SJSA1 (cell line): Measurements from ENCODE around the gene ERMP1. TPM values are rescaled to one million over a fixed set of nuclear protein-coding genes. Genes with fewer than 3 reads are reported as not detected.
A peak's percentile ranks its signal among the peaks of the same experiment; 100 is the strongest.
"Not testable (repeated sequence)": the region's sequence is repeated elsewhere in the genome, so short reads cannot be mapped to it uniquely, and the experiment has no call there.

ENCODE experiments used
- DNase-seq, 2 experiments: peaks; one replicate each; pipeline ENCODE4 v3.0.0-alpha.2; 2015 to 2020; ENCODE audit warnings: low spot score in 2 of 2, low read depth in 1 of 2
- H3K27ac ChIP-seq: fragments of 250-450 bp; sonication (Bioruptor Pico); 2 replicates; pipeline ENCODE4 v1.5.1; 2020; ENCODE audit warnings: mild to moderate bottlenecking, moderate library complexity
- H3K27me3 ChIP-seq: fragments of 250-450 bp; sonication (Bioruptor Pico); replicated peaks from 2 replicates; pipeline ENCODE4 v1.5.1; 2020; ENCODE audit warnings: mild to moderate bottlenecking, moderate library complexity
- H3K36me3 ChIP-seq: fragments of 250-450 bp; sonication (Bioruptor Pico); 2 replicates; pipeline ENCODE4 v1.5.1; 2020; ENCODE audit warnings: mild to moderate bottlenecking
- H3K4me1 ChIP-seq: fragments of 250-450 bp; sonication (Bioruptor Pico); replicated peaks from 2 replicates; pipeline ENCODE4 v1.6.1; 2021; ENCODE audit warnings: mild to moderate bottlenecking
- H3K4me3 ChIP-seq: fragments of 250-450 bp; sonication (Bioruptor Pico); 2 replicates; pipeline ENCODE4 v1.5.1; 2020; ENCODE audit warnings: mild to moderate bottlenecking
- H3K9me3 ChIP-seq: fragments of 250-450 bp; sonication (Bioruptor Pico); replicated peaks from 2 replicates; pipeline ENCODE4 v1.5.1; 2020; ENCODE audit warnings: mild to moderate bottlenecking
- total RNA-seq: library from RNA; depleted of rRNA; stranded (reverse); fragments of >200 nt; shearing (Covaris generic); gene quantifications from 2 replicates; pipeline ENCODE4 v1.2.3, GENCODE V29; 2014; rRNA removed

ERMP1 gene, protein sequence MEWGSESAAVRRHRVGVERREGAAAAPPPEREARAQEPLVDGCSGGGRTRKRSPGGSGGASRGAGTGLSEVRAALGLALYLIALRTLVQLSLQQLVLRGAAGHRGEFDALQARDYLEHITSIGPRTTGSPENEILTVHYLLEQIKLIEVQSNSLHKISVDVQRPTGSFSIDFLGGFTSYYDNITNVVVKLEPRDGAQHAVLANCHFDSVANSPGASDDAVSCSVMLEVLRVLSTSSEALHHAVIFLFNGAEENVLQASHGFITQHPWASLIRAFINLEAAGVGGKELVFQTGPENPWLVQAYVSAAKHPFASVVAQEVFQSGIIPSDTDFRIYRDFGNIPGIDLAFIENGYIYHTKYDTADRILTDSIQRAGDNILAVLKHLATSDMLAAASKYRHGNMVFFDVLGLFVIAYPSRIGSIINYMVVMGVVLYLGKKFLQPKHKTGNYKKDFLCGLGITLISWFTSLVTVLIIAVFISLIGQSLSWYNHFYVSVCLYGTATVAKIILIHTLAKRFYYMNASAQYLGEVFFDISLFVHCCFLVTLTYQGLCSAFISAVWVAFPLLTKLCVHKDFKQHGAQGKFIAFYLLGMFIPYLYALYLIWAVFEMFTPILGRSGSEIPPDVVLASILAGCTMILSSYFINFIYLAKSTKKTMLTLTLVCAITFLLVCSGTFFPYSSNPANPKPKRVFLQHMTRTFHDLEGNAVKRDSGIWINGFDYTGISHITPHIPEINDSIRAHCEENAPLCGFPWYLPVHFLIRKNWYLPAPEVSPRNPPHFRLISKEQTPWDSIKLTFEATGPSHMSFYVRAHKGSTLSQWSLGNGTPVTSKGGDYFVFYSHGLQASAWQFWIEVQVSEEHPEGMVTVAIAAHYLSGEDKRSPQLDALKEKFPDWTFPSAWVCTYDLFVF
- 1.7 and 3.2 TPM in 2 replicates for total RNA-seq

DNA sequence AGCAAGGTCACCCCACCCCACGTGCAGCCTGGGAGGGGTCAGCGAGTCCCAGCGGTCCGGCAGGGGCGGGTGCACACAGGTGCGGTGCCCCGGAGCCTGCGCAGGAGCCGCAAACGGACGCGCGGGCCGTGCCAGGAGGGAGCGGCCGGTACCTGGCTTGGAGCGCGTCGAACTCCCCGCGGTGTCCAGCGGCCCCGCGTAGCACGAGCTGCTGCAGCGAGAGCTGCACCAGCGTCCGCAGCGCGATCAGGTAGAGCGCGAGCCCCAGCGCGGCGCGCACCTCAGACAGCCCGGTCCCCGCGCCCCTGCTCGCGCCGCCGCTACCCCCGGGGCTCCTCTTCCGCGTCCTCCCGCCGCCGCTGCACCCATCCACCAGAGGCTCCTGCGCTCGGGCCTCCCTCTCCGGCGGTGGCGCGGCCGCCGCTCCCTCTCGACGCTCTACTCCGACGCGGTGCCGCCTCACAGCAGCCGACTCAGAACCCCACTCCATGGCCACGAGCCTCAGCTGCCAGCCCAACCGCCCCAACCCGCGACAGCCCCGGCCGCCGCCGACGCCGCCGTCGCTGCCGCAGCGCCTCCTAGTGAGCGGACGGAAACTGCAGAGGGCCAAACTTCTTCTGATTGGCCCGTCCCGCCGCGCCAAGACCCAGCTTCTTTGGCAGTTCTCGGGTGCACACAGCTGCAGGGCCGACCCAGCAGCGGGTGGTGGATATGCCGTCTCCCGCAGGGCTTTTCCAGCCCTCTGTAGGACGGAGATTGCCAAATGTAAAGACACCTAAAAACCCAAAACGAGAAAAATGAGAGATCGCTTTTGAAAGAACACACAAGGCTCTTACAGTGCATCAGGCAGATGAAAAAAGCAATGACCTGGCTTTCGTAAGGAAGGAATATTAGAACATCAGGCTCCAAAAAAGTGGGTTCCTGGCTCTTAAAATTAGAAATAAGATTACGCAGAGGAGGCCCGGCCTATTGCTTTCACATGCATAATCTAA lies at the start of gene ERMP1:
TSS of gene ERMP1 (minus strand) at position 580 of the 992 bp plus-strand sequence. CDS start at position 490, 90 bp downstream.
- peak within 1 kb of the TSS; percentile 56 for H3K4me3 ChIP-seq
- peak; percentile 63 to 65 for DNase-seq
- 0 out of 2 replicates have a peak, but pooled peaks cover 3% of the 10 kb centered on the region for H3K36me3 ChIP-seq
- H3K9me3 ChIP-seq = no peaks in the 10 kb centered on the region
- no peaks in the 10 kb centered on the region for H3K27me3 ChIP-seq
- peaks cover 5% of the 10 kb centered on the region for H3K4me1 ChIP-seq
- H3K27ac ChIP-seq = no peak within 1 kb of the TSS

DNA sequence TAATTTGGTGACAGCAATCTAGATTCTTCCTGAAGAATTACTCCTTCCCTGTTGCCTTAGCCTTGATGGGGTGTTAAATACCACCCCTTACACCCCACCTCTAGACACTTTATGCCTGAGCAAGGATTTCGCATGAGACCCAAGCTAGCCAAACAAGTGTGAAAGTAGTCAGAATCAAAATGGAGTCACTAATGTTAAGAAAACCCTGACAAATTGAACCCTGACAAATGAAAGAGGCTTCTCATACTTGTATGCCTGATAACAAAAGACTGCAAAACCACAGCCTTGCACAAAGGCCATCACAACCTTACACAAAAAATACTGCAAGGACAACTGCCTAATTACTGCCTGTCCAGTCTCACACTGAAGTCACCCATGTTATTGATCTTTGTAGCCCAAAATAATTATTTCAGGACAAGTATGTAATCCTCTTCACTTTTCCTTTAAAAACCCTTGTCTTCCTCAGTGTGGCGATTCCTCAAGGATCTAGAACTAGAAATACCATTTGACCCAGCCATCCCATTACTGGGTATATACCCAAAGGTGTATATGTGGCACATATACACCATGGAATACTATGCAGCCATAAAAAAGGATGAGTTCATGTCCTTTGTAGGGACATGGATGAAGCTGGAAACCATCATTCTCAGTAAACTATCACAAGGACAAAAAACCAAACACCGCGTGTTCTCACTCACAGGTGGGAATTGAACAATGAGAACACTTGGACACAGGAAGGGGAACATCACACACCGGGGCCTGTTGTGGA lies 49.5 kb upstream of the ERMP1 start:
- DNase-seq, H3K4me1 ChIP-seq: not testable (repeated sequence)

DNA sequence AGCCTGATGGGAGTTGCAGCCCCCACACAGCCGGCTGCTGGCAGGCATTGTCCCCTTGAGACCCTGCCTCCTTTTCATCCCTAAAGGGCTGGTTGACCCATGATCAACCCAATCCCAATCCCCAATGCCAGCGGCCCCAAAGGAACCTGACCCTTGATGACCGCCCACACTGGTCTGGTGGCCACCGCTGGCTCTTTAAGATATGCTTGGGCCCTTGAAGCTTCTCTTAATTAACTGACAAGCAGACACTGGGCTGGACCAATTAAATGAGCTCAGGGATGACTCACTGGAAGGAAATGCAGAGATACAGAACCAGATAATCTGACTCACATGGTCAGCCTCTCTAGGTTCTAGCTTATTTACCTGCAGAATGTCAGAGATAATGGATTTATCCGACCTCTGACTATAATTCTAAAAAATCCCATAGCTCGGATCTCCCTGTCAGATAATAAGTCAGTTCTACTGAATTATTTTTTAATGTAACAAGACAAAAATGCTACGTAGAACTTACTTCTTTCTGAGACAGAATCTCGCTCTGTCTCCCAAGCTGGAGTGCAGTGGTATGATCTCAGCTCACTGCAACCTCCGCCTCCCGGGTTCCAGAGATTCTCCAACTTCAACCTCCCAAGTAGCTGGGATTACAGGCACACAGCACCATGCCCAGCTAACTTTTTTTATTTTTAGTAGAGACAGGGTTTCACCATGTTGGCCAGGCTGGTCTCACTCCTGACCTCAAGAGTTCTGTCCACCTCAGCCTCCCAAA lies 46.7 kb upstream of the ERMP1 start:
- Histone ChIP-seq H3K36me3 (no peaks in the 10 kb centered on the region), H3K4me1 (peaks cover 10% of the 10 kb centered on the region), H3K4me3 (no peak overlapping the region), H3K27ac (no peak overlapping the region), H3K27me3 (no peaks in the 10 kb centered on the region), H3K9me3 (no peaks in the 10 kb centered on the region)
- peak in 1 of 2 experiments; percentile 56 for DNase-seq

More for the DNA sequence above, 49.5 kb upstream of the ERMP1 start:
- H3K27ac ChIP-seq, H3K4me3 ChIP-seq, H3K27me3 ChIP-seq, H3K9me3 ChIP-seq, H3K36me3 ChIP-seq: not testable (repeated sequence)

DNA sequence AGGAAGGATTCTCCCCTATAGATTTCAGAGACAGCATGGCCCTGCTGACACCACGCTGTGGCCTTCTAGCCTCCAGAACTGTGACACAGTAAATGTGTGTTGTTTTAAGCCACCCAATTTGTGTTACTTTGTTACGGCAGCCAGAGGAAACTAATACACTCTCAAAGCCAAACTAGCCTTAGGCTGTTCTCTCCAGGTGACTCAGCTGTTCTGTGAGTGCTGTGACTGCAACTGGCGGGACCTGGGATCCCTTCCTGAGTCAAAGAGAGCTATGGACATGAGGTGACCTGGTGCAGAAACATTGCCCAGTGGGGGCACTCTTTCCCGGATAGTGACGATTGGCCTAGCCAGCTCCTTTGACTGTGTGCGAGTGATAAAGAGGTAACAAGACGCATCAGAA lies 43.8 kb upstream of the ERMP1 start:
- Histone ChIP-seq H3K9me3 (no peaks in the 10 kb centered on the region), H3K27me3 (no peaks in the 10 kb centered on the region), H3K4me1 (peaks cover 10% of the 10 kb centered on the region), H3K36me3 (no peaks in the 10 kb centered on the region), H3K27ac (no peak overlapping the region), H3K4me3 (no peak overlapping the region)
- no peak for DNase-seq

DNA sequence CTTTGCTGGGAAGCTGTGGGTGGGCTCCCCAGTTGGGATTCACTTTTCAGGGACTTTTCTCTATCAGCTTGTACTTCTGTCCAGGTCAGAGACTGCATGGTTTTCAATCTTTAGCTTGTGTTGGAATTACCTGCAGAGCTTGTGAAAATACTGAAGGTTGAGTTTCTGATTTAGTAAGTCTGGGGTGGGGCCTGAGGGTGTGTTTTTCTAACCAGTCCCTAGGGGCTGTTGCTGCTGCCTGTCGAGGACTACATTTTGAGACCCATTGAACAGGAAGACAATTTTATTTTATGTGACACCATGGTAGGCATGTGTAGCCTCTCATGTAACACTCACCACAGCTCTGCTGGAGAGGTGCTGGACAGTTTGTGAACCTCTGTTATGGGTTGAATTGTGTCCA lies 43.1 kb upstream of the ERMP1 start:
- DNase-seq = no peak
- Histone ChIP-seq H3K4me3 (no peak overlapping the region), H3K4me1 (peaks cover 10% of the 10 kb centered on the region), H3K27me3 (no peaks in the 10 kb centered on the region), H3K36me3 (no peaks in the 10 kb centered on the region), H3K27ac (no peak overlapping the region), H3K9me3 (no peaks in the 10 kb centered on the region)

DNA sequence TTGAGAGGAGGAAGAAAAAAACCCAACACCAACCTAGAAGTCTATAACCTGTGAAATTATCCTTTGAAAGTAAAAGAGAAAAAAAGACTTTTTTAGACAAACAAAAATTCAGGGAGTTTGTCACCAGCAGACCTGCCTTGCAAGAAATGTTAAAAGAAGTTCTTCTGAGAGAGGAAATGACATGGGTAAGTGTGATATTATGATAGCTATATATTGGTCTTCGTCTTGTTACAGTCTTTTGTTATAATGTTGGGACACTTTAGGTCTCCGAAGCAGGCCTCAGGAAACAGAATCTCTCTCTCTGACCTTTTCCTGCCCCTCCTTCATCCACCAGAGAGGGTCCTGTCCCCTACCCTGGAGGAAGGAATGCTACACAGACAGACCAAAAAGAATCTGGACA lies 41.1 kb upstream of the ERMP1 start:
- H3K27ac ChIP-seq = no peak overlapping the region
- H3K4me1 ChIP-seq = no peaks in the 10 kb centered on the region
- no peaks in the 10 kb centered on the region for H3K27me3 ChIP-seq
- no peak for DNase-seq
- H3K9me3 ChIP-seq = no peaks in the 10 kb centered on the region
- H3K36me3 ChIP-seq = no peaks in the 10 kb centered on the region
- no peak overlapping the region for H3K4me3 ChIP-seq

DNA sequence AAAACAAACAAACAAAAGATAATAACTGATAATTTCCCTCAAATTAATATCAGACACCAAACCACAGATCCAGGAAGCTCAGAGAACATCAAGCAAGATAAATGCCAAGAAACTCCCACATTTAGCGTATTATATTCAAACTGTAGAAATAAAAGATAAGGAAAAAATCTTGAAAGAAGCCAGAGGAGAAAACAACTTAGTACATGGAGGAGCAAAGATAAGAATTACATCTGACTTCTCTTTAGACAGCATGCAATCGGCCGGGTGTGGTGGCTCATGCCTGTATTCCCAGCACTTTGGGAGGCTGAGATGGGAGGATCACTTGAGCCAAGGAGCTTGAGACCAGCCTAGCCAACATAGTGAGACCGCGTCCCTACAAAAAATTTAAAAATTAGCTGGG lies 40.5 kb upstream of the ERMP1 start:
- H3K27me3 ChIP-seq = no peaks in the 10 kb centered on the region
- H3K36me3 ChIP-seq = no peaks in the 10 kb centered on the region
- H3K27ac ChIP-seq = no peak overlapping the region
- no peaks in the 10 kb centered on the region for H3K9me3 ChIP-seq
- H3K4me3 ChIP-seq = no peak overlapping the region
- no peak for DNase-seq
- H3K4me1 ChIP-seq = no peaks in the 10 kb centered on the region

DNA sequence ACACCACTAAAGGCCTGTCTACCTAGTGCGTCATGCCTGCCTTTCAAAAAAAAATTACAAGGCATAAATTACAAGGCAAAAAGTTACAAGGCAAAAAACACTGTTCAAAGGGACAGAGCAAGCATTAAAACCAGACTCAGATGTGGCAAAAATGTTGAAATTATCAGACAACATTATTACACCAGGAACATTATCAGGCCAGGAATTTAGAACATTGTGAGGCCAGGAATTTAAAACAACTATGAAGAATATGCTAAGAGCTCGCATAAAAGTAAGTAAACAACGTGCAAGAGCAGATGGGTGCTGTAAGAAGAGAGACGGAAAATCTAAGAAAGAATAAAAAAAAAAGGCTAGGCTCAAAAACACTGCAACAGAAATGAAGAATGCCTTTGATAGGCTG lies 39.6 kb upstream of the ERMP1 start:
- Histone ChIP-seq H3K36me3 (no peaks in the 10 kb centered on the region), H3K27ac (no peak overlapping the region), H3K9me3 (no peaks in the 10 kb centered on the region), H3K4me3 (no peak overlapping the region), H3K27me3 (no peaks in the 10 kb centered on the region), H3K4me1 (no peaks in the 10 kb centered on the region)
- DNase-seq = no peak

DNA sequence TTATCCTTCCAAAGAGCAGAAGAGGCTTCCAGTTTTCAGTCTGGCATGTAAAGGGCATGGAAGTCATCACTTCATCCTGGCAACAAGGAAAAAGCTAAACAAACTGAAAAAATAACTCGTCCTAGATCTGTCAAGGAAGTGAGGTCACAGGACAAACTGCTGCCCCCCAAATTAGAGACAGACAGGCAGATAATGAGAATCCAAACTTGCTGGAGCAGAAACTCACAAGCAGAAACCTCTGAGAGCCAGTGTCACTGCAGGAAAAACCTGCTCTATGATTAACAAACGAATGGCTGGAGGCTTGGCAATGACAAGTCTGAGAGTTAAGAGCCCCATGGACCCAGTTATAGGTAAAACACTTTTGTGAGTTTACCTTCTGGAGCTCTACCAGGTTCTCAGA lies 38.9 kb upstream of the ERMP1 start:
- DNase-seq = no peak
- Histone ChIP-seq H3K27ac (no peak overlapping the region), H3K4me1 (no peaks in the 10 kb centered on the region), H3K4me3 (no peak overlapping the region), H3K9me3 (no peaks in the 10 kb centered on the region), H3K36me3 (no peaks in the 10 kb centered on the region), H3K27me3 (no peaks in the 10 kb centered on the region)

DNA sequence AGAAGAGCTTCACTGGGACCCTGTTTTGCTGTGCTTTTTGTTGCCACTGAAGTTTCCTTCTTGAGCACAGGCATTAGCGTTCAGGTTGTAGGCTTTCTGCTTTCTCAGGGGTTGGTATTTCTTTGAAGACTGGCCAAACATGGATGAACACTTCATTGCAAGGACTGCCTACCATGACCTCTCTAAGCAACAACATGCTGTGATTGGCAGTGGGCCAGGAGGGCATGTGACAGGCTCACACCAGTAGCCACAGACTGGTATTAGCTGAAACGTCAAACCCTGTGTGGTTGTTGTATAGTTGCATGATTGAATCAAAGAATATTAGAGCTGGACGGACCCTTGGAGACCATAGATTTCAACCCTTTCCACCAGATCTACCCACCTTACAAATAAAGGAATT lies 37.8 kb upstream of the ERMP1 start:
- Histone ChIP-seq H3K4me3 (no peak overlapping the region), H3K9me3 (no peaks in the 10 kb centered on the region), H3K27ac (no peak overlapping the region), H3K4me1 (no peaks in the 10 kb centered on the region), H3K27me3 (no peaks in the 10 kb centered on the region), H3K36me3 (no peaks in the 10 kb centered on the region)
- no peak for DNase-seq

DNA sequence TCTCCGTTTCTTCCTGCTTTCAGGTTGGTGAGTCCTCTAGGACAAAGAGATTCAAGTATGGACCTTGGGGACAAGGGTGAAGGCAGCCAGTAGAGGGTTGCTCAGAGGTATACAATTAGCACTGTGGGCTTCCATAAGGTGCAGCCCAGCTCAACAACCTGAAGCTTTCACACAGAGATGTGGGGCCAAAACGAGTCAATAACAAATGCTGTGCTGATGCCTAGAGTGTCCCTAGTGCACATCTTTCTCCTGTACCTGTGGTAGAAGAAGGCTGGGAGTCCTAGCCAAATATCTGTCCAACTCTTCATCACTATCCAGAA lies 37.1 kb upstream of the ERMP1 start:
- H3K27ac ChIP-seq = no peak overlapping the region
- DNase-seq = no peak
- no peaks in the 10 kb centered on the region for H3K36me3 ChIP-seq

DNA sequence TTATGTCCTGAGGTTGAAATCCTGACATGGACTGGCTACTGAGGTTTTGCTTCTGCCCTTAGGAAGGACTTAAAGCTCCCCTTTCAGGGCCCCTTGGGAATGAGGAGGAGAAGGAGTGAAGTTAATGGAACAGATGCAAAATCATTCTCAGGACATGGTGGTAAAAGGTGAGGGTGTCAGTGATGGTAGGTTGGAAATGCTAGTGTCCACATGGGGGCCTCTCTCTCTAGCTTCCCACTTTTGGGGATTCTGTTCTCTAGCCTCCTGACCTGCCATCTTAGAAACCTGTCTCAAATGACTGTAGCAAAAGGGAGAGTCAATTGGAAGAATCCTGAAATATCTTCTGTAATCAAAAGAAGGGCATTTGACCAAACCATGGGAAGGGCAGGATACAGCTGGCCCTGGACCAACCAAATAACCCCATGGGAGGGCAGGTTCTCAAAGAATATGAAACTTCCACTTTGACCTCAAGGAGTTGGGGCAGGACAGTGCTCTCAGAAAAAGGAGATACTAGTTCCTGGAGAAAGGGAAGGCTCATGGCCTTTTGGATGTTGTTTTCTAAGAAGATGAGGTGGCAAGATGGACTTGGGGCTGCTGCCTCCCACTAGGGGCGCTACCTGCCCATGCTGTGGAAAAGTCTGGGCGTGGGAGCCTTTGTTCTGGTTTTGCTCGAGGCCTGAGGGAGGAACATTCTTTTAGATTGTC lies 36.5 kb upstream of the ERMP1 start:
- Histone ChIP-seq H3K27ac (no peak overlapping the region), H3K36me3 (no peaks in the 10 kb centered on the region), H3K4me1 (no peaks in the 10 kb centered on the region), H3K27me3 (no peaks in the 10 kb centered on the region), H3K4me3 (no peak overlapping the region), H3K9me3 (no peaks in the 10 kb centered on the region)
- DNase-seq = no peak

More for the DNA sequence above, 37.1 kb upstream of the ERMP1 start:
- Histone ChIP-seq H3K4me3 (no peak overlapping the region), H3K27me3 (no peaks in the 10 kb centered on the region), H3K4me1 (no peaks in the 10 kb centered on the region), H3K9me3 (no peaks in the 10 kb centered on the region)
